Caco-2 (cell line): Measurements from ENCODE around the gene GINS2. TPM values are rescaled to one million over a fixed set of nuclear protein-coding genes. Genes with fewer than 3 reads are reported as not detected.

Experiments used
- BruUV-seq: library from RNA; stranded (reverse); fragments of 400-500 nt; replicated peaks from 2 replicates; lab custom pipeline; 2021; lab: Mats Ljungman, UMichigan
- CTCF ChIA-PET: fragments of 300-600 bp; sonication (Branson Sonifier 250); formaldehyde crosslinking; loops from one replicate; lab custom pipeline; 2022; ENCODE audit warnings: antibody characterized with exemption; lab: Charles Lee
- POLR2A ChIA-PET: fragments of 300-600 bp; sonication (Branson Sonifier 250); formaldehyde crosslinking; loops from one replicate; lab custom pipeline; 2022; ENCODE audit warnings: antibody characterized with exemption; lab: Charles Lee
- DNase-seq, 2 experiments: peaks; one replicate each; pipeline versions ENCODE4 v3.0.0 to v3.0.0-alpha.2; 2020 to 2022
- H3K27me3 ChIP-seq: replicated peaks from 2 replicates; pipeline ENCODE4 v1.6.0; 2011; ENCODE audit warnings: low read length; ENCODE audit not compliant: control insufficient read depth, insufficient read depth
- H3K36me3 ChIP-seq: 2 replicates; pipeline ENCODE4 v1.5.1; 2011; ENCODE audit warnings: low read length; ENCODE audit not compliant: control insufficient read depth, insufficient read depth
- H3K4me1 ChIP-seq: fragments of 250-450 bp; sonication (Bioruptor Pico); 2 replicates; pipeline ENCODE4 v1.5.1; 2020; ENCODE audit warnings: mild to moderate bottlenecking
- H3K4me3 ChIP-seq: 2 replicates; pipeline ENCODE4 v1.5.1; 2011; ENCODE audit warnings: low read depth, mild to moderate bottlenecking, control low read depth, low read length
- H3K9me3 ChIP-seq: fragments of 250-450 bp; sonication (Bioruptor Pico); 2 replicates; pipeline ENCODE4 v1.5.1; 2020; ENCODE audit warnings: mild to moderate bottlenecking, moderate library complexity
- H3K27ac Mint-ChIP-seq: one replicate; pipeline ENCODE4 v1.8.0; 2022; ENCODE audit warnings: mixed read lengths; ENCODE audit not compliant: unreplicated experiment
- H3K27me3 Mint-ChIP-seq: one replicate; pipeline ENCODE4 v1.8.0; 2022; ENCODE audit warnings: mixed read lengths; ENCODE audit not compliant: insufficient read depth, unreplicated experiment
- H3K36me3 Mint-ChIP-seq: one replicate; pipeline ENCODE4 v1.8.0; 2022; ENCODE audit warnings: mild to moderate bottlenecking, mixed read lengths; ENCODE audit not compliant: insufficient read depth, unreplicated experiment
- H3K4me1 Mint-ChIP-seq: one replicate; pipeline ENCODE4 v1.8.0; 2022; ENCODE audit warnings: low read depth, mixed read lengths; ENCODE audit not compliant: unreplicated experiment
- H3K4me3 Mint-ChIP-seq: one replicate; pipeline ENCODE4 v1.8.0; 2022; ENCODE audit warnings: mild to moderate bottlenecking, moderate library complexity, mixed read lengths; ENCODE audit not compliant: unreplicated experiment
- H3K9me3 Mint-ChIP-seq: one replicate; pipeline ENCODE4 v1.8.0; 2022; ENCODE audit warnings: mixed read lengths; ENCODE audit not compliant: unreplicated experiment
- intact Hi-C: fragments of 100-400 bp; cut with micrococcal nuclease; formaldehyde crosslinking; loops from one replicate; pipeline ENCODE4 v1.10.0; 2022; ENCODE audit not compliant: unreplicated experiment
- total RNA-seq: library from RNA; stranded (reverse); gene quantifications from 2 replicates; pipeline ENCODE4 v1.2.3, GENCODE V29; 2022
- TF ChIP-seq, protein P1 (sequence below), 2 experiments: fragments of 200-600 bp in 1 of 2; IDR thresholded peaks; 1 replicate in 1 of 2; 2 replicates in 1 of 2; pipeline versions ENCODE4 v1.5.1 to v1.8.0; 2011 to 2022; ENCODE audit warnings: antibody characterized with exemption in 1 of 2, control low read depth in 1 of 2, inconsistent platforms in 1 of 2, low read depth in 1 of 2, low read length in 1 of 2, mild to moderate bottlenecking in 1 of 2, moderate library complexity in 1 of 2; ENCODE audit not compliant: insufficient read depth in 1 of 2, severe bottlenecking in 1 of 2, unreplicated experiment in 1 of 2

Gene GINS2
- total RNA-seq, 1 experiment from 2014 or later: 62.9 TPM

DNA sequence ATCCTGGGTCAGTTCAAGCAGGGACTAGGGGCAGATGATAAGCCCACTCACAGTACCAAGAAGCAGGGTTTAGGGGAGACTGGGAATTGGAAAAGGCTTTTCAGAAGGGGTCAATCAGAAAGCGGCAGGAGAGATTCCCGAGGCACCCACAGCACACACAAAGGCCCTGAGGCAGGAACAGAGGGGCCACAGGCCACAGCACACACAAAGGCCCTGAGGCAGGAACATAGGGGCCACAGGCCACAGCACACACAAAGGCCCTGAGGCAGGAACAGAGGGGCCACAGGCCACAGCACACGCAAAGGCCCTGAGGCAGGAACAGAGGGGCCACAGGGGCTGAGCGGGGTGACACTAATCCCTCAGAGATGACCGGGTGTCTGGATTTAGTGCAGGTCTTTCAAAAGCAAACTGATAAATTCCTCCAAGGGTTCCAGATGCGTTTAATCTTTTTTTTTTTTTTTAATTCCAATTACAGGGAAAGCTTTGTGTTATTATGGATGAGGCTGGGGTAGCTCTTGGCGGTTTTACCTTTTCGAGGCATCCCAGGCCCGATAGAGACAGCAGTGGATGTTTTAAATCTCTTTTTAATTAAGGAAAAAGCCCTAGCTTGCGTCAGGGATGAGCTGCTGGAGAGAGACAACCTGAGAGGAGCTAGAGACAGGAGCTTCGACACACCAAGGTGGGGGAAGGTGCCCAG lies 31.0 kb upstream of the GINS2 start:
- no peaks in the 10 kb centered on the region for H3K27me3 Mint-ChIP-seq
- no TSS peak for BruUV-seq
- CTCF ChIA-PET: interaction anchor here (0.6 to 2.4 kb wide), 7 partner anchors 17 to 297 kb away, joined by 3 to 36 read pairs (median 4); partner anchors contain the start of gene GINS2

DNA sequence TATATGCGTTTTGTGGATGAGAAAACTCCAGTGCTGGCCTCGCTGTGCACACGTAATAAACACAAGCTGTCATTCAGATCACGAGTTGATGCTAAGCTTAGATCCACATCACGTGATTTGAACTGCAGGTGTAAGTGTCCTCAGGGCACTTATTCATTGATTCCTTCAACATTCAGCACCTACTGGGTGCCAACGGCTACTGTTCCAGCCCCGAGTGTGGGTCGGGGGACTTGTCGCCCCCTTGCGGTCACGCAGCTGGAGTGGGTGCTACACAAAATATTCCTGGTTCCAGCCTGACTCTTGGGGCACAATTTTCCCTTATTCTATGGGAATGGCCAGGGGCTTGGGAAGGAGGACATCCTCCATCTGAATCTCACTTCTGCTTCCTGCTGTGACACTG lies 29.9 kb upstream of the GINS2 start:
- Mint-ChIP-seq H3K9me3 (no peaks in the 10 kb centered on the region), H3K4me3 (no peak overlapping the region), H3K27me3 (no peaks in the 10 kb centered on the region), H3K4me1 (no peaks in the 10 kb centered on the region), H3K27ac (no peak overlapping the region), H3K36me3 (no peaks in the 10 kb centered on the region)
- CTCF ChIA-PET: interaction anchor here (0.6 to 2.4 kb wide), 6 partner anchors 10 to 44 kb away, joined by 3 to 36 read pairs (median 4); partner anchors contain the start of gene GINS2
- H3K27me3 ChIP-seq: no peaks in the 10 kb centered on the region
- no peak overlapping the region for H3K4me3 ChIP-seq
- peak in 1 of 2 experiments; percentile 78 for DNase-seq
- H3K4me1 ChIP-seq: no peaks in the 10 kb centered on the region
- intact Hi-C loops: loop anchor here (1.0 kb wide), 3 partner anchors 32 to 59 kb away; no protein-coding TSS in a partner anchor
- no peaks in the 10 kb centered on the region for H3K36me3 ChIP-seq
- no TSS peak for BruUV-seq
- TF ChIP-seq, protein P1, sequence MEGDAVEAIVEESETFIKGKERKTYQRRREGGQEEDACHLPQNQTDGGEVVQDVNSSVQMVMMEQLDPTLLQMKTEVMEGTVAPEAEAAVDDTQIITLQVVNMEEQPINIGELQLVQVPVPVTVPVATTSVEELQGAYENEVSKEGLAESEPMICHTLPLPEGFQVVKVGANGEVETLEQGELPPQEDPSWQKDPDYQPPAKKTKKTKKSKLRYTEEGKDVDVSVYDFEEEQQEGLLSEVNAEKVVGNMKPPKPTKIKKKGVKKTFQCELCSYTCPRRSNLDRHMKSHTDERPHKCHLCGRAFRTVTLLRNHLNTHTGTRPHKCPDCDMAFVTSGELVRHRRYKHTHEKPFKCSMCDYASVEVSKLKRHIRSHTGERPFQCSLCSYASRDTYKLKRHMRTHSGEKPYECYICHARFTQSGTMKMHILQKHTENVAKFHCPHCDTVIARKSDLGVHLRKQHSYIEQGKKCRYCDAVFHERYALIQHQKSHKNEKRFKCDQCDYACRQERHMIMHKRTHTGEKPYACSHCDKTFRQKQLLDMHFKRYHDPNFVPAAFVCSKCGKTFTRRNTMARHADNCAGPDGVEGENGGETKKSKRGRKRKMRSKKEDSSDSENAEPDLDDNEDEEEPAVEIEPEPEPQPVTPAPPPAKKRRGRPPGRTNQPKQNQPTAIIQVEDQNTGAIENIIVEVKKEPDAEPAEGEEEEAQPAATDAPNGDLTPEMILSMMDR (IDR thresholded peaks at IDR 0.05; ENCODE audit: insufficient read depth in 1 of 2, low read depth in 1 of 2, low read length in 1 of 2, severe bottlenecking in 1 of 2, unreplicated experiment in 1 of 2): peak; percentile 55 to 86
- no peaks in the 10 kb centered on the region for H3K9me3 ChIP-seq
- POLR2A ChIA-PET: no interaction called here

More for the DNA sequence above, 31.0 kb upstream of the GINS2 start:
- Histone ChIP-seq H3K4me1 (peaks cover 9% of the 10 kb centered on the region), H3K4me3 (no peak overlapping the region), H3K9me3 (no peaks in the 10 kb centered on the region; the same call in 1 of the 2 replicates), H3K36me3 (no peaks in the 10 kb centered on the region), H3K27me3 (no peaks in the 10 kb centered on the region)
- Mint-ChIP-seq H3K9me3 (no peaks in the 10 kb centered on the region), H3K4me3 (no peak overlapping the region), H3K36me3 (no peaks in the 10 kb centered on the region), H3K27ac (no peak overlapping the region), H3K4me1 (peaks cover 7% of the 10 kb centered on the region)
- POLR2A ChIA-PET: no interaction called here
- DNase-seq: no peak
- intact Hi-C loops: no loop called here
- TF ChIP-seq, protein P1 (IDR thresholded peaks at IDR 0.05; ENCODE audit: insufficient read depth in 1 of 2, low read depth in 1 of 2, low read length in 1 of 2, severe bottlenecking in 1 of 2, unreplicated experiment in 1 of 2): no peak

DNA sequence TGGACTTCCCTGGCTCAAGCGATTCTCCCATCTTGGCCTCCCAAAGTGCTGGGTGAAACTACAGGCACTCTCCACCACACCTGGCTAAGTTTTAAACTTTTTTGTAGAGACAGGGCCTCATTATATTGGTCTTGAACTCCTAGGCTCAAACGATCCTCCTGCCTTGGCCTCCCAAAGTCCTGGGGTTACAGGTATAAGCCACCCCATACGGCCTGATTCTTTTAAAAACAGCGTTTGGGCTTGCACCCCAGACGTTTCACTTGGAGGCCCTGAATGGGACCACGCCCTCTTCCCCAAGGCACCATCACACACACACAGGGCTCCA lies 29.4 kb upstream of the GINS2 start:
- Histone ChIP-seq H3K9me3 (no peaks in the 10 kb centered on the region), H3K27me3 (no peaks in the 10 kb centered on the region), H3K4me3 (no peak overlapping the region), H3K36me3 (no peaks in the 10 kb centered on the region), H3K4me1 (no peaks in the 10 kb centered on the region)
- TF ChIP-seq, protein P1 (IDR thresholded peaks at IDR 0.05; ENCODE audit: insufficient read depth in 1 of 2, low read depth in 1 of 2, low read length in 1 of 2, severe bottlenecking in 1 of 2, unreplicated experiment in 1 of 2): peak in 1 of 2 experiments; percentile 7
- Mint-ChIP-seq H3K4me1 (no peaks in the 10 kb centered on the region), H3K27me3 (no peaks in the 10 kb centered on the region), H3K9me3 (no peaks in the 10 kb centered on the region), H3K36me3 (no peaks in the 10 kb centered on the region), H3K27ac (no peak overlapping the region), H3K4me3 (no peak overlapping the region)
- no peak for DNase-seq
- BruUV-seq: no TSS peak
- intact Hi-C loops: loop anchor here (1.0 kb wide), 3 partner anchors 32 to 59 kb away; no protein-coding TSS in a partner anchor
- ChIA-PET POLR2A (no interaction called here), CTCF (interaction anchor here (0.6 to 2.4 kb wide), 10 partner anchors 11 to 327 kb away, joined by 3 to 36 read pairs (median 6); partner anchors contain the start of gene GINS2)
